ENCODE measurements around the gene USP44. TPM values are rescaled to one million over a fixed set of nuclear protein-coding genes. Genes with fewer than 3 reads are reported as not detected.
A peak's percentile ranks its signal among the peaks of the same experiment; 100 is the strongest.

The USP44 gene
- total and polyA plus RNA-seq, 2 of the 4 experiments (the other 2 are of a cell fraction): 13.0 to 33.5 TPM

DNA sequence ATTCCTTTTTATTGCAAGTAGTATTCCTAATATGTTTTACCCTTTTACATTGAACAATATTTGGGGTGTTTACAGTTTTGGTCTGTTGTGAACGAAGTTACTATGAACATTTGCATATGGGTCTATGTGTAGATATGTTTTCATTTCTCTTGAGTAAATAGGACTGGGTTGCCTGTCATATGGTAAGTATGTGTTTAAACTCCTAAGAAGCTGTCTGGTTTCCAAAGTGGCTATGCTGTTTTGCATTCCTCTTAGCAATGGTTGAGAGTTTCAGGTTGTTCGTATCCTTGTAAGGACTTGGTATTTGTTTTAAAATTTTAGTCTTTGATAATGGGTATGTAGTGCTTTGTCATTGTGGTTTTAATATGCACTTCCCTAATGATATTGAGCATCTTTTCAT lies 71.0 kb downstream of the USP44 start:
- Histone ChIP-seq H3K56ac (ENCODE audit: extremely low read depth, insufficient read depth, low read length) (no peak overlapping the region), H3K9me3 (ENCODE audit: control insufficient read depth, insufficient read depth, low read length) (no peaks in the 10 kb centered on the region), H2AK5ac (ENCODE audit: low read depth, low read length) (no peak overlapping the region), H3K23ac (ENCODE audit: low read depth, low read length) (no peak overlapping the region), H3K4ac (ENCODE audit: low read depth, low read length) (no peak overlapping the region), H4K91ac (ENCODE audit: insufficient read depth, low read depth, low read length) (no peak overlapping the region), H4K20me1 (ENCODE audit: insufficient read depth, low read length) (peaks cover 33% of the 10 kb centered on the region; the same call in 1 of the 2 replicates), H2AK9ac (replicated peaks; ENCODE audit: low read depth, low read length, poor library complexity) (no peak overlapping the region), H4K8ac (ENCODE audit: low read depth in 2 of 2, low read length in 2 of 2) (no peak overlapping the region), H3K27me3 (ENCODE audit: control insufficient read depth, insufficient read depth, low read length) (no peaks in the 10 kb centered on the region), H3K4me2 (ENCODE audit: low read depth, low read length) (peak overlapping the region; percentile 16; the same call in 1 of the 2 replicates), H3K79me1 (ENCODE audit: low read depth in 1 of 2, low read length in 2 of 2) (peaks cover 15 to 56% of the 10 kb centered on the region in 2 experiments), H3K4me1 (ENCODE audit: control insufficient read depth, insufficient read depth, low read length) (peaks cover 5% of the 10 kb centered on the region), H3K36me3 (ENCODE audit: control insufficient read depth, insufficient read depth, low read length) (peaks cover 25% of the 10 kb centered on the region), H2AFZ (replicated peaks; ENCODE audit: low read length, poor library complexity) (no peak overlapping the region), H2BK120ac (ENCODE audit: low read depth, low read length) (no peak overlapping the region), H2BK20ac (ENCODE audit: low read depth, low read length) (no peak overlapping the region), H2BK15ac (ENCODE audit: low read depth, low read length) (no peak overlapping the region), H3K27ac (ENCODE audit: insufficient read depth, low read length) (no peak overlapping the region), H3K14ac (replicated peaks; ENCODE audit: low read depth, low read length) (no peak overlapping the region), H3K18ac (ENCODE audit: low read depth, low read length) (no peak overlapping the region), H3K9me1 (ENCODE audit: insufficient read depth, low read length) (peaks cover 9% of the 10 kb centered on the region), H4K5ac (ENCODE audit: low read depth, low read length) (no peak overlapping the region), H2BK5ac (ENCODE audit: low read depth, low read length, poor library complexity, severe bottlenecking) (peak overlapping the region; percentile 82), H3K4me3 (ENCODE audit: insufficient read depth, low read depth, low read length) (no peak overlapping the region), H3K9ac (ENCODE audit: low read depth, low read length) (no peak overlapping the region)
- dilution Hi-C loops (cut with HindIII; ENCODE audit: low sequenced_read_pairs, unreplicated experiment) (no loop called here), intact Hi-C loops (cut with micrococcal nuclease) (no loop called here), in situ Hi-C loops (cut with MboI; ENCODE audit: low sequenced_read_pairs) (no loop called here)
- BruUV-seq (replicated peaks): no TSS peak
- no CpG with 5 or more reads among the region's 2 CpGs for WGBS, 2 experiments (ENCODE audit: extremely low coverage in 2 of 2, insufficient read length in 1 of 2)
- ChIA-PET POLR2A (ENCODE audit: unreplicated experiment) (no interaction called here), CTCF (no interaction called here)
- TF ChIP-seq MAFK (IDR thresholded peaks at IDR 0.05; ENCODE audit: low read depth, low read length) (no peak), FOS (IDR thresholded peaks at IDR 0.05; ENCODE audit: low read depth, low read length) (no peak), USF2 (IDR thresholded peaks at IDR 0.05; ENCODE audit: low read depth, low read length) (no peak), ELK1 (IDR thresholded peaks at IDR 0.05; ENCODE audit: borderline replicate concordance, low read depth, low read length) (no peak), POLR2A (IDR thresholded peaks at IDR 0.05; ENCODE audit: low read depth, low read length) (no peak), RCOR1 (IDR thresholded peaks at IDR 0.05; ENCODE audit: insufficient replicate concordance, low read length) (no peak), SMC3 (IDR thresholded peaks at IDR 0.05; ENCODE audit: low read depth, low read length) (no peak)
- peak; percentile 69 for DNase-seq
- ATAC-seq (ENCODE audit: low read depth): peak; percentile 86

Measured in IMR-90 (cell line).